ENCODE measurements around the gene SPRING1.
A peak's percentile ranks its signal among the peaks of the same experiment; 100 is the strongest.

SPRING1 gene

DNA sequence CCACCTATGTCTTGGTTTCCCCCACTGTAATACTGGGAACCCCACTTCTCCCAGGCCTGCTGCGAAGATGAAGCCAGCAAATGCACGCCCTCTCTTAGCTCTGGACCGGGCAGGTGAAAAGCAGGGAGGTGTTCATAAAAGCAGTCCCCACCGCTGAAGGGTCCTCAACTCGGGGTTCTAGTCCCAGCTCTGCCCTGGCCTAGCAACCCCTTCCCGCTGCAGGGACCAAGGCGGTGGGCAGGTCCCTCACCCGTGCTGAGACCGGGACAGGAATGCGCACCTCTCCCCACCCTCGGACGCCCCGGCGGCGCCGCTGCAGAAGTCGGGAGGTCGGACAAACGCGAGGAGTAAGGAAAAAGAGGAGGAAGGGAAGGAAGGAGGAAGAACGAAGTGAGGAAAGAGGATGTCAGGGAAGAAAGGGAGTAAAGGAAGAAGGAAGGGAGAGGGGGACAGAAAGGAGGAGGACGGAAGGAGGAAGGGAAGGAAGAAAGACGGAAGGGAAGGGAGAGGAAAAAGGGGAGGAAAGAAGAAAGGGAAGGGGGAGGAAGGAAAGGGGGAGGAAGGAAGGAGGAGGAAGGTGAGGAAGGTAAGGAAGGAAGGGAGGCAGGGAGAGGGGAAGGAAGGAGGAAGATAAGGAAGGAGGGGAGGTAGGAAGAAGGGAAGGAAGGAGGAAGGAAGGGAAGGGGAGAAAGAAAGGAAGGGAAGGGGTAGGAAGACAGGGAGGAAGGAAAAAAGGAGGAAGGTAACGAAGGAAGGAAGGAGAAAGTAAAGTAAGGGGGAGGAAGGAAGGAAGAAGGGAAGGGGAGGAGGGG, 701 bp downstream of the SPRING1 start:
- DNase-seq = no peak

- DNase-seq = no peak
Observed at GRCh38 chr12:116735951-116736599, 1.8 kb downstream of the SPRING1 start.

- no peak for DNase-seq
Observed at GRCh38 chr12:116735084-116735483, 2.8 kb downstream of the SPRING1 start.

- no peak for DNase-seq
Observed at GRCh38 chr12:116734156-116734768, 3.6 kb downstream of the SPRING1 start.

DNA sequence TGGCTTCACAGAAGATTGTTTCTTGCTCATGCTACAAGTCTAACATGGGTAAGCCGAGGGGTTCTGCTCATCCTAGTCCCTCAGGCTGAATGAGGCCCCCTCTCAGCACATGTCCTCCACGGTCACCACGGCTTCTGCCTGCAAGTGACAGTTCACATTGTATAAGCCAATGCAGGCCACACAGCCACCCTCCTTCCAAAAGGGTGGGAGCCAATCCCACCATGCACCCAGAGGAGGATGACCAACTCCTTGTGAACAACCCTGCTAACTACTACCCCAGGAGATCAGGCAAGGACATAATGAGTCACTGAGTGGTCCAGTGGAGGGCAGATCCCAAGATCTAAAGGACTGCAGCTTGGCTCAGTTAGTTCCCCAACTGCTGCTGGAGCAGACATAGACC, 6.1 kb downstream of the SPRING1 start:
- no peak for DNase-seq

DNA sequence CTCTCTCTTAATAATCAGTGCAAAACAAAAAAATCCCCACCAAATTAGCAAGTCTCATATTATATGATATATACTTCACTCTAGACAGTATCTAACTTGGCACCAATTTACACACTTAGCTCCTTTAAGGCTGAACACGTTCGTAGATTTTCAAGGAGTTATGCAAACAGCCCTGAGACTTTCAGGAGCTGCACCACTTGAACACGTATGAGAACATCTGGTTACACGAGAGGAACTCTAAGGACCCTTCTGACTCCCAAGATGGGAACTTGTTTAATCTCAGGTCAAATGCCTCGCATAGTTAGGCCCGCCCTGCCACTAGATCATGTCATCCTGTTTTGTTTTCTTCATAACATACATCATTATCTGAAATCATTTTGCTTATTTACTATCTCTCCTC, 10.0 kb downstream of the SPRING1 start:
- DNase-seq = no peak

DNA sequence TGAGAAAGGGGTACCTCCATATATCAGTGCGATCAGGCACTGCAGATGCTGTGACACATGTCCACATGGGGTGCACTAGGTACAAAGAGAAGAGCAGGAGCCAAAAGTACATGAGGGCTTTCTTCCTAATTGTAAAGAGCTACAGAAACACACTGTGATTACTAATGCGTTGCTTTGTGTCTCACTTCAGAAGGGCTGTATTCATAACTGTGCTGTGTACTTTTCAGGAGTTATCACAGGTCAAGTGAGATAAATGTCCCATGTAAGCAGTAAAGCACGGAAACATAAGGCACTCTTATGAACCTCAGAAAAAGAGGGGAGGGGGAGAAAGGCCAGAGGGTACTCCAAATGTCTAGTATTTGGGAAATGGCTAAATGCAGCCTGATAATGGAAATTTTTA, 10.6 kb downstream of the SPRING1 start:
- no peak for DNase-seq

GRCh38 chr12:116726694-116727093, 11.2 kb downstream of the SPRING1 start:
- DNase-seq = no peak

- peak; percentile 27 for DNase-seq
Observed at GRCh38 chr12:116722245-116722644, 15.6 kb downstream of the SPRING1 start.

DNA sequence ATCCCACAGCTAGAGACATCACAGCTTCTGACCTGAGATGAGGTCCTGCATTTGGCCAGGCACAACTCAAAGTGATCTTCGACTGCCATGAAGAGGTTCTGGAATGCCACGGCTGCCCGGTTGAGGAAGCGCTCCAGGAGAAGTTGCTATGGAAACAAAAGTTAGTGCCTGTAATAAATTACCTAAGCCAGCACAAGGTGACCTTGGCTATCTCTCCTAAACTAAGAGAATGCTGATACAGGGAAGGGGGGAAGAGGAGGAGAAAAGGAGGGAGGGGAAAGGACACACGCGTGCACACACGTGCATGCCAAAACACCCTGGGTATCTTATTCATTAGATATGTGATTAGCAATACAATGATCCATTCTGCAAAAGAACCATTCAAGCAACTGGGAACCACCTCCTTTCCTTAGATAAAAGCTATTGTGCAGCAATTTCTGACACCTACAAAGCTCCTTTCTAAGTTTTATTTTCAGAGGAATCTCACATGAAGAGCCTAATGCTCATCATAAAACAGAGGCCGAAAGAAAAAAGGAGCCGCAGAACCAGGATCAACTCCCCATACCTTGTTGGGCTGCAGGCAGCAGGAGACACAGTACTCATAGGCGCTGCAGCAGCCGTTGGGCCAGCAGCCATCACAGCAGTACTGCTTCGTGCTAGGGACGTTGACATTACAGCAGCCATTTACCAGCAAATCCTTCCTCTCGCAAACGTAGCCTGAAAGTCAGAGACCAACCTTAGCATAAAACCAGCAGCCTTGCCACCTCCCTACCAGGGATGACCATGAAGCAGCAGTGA, 17.9 kb downstream of the SPRING1 start:
- DNase-seq = no peak

GRCh38 chr12:116718655-116719454, 19.0 kb downstream of the SPRING1 start:
- DNase-seq = no peak

DNA sequence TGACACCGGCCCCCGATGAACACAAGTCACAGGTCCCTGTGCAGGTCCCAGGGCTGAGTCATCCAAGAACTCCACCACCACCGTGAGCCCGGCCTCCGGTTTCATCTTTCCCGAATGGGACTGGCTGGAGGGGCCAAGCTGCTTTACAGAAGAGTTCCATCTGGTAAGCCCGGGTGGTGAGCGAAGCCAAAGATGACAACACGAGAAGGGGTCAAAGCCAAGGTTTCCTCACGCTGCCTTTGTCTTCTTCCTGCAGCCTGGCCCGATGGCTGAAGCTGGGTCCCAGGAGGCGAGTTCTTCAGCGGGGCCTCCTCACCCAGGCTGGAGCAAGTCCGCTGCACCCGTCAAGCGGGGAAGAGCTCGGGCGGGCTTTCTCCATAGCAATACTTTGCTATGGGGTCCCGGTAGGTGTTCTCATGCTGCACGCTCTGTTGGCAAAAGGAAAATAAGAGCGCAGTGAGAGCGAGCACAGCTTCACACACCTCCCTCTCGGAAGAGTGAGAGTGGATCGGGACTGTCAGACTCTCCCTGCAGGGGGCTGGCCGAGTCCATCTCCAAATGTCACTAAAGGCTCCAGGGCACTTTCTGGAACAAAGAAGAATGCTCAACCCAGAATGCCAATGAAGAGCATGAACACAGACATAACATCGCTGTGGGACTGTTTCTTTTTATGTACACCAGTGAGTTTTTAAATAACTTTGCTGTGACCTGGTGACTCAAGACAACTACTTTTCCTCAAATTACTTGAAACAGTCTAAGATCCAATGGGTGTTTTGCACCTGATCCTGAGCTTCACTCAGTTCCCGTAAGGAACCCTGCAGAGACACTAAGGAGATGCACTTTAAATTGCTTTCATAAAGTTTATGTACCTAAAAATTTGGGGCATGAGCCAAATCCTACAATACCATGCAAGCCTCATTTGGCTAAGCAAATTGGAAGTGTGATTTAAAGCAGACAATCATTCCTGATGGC, 20.1 kb downstream of the SPRING1 start:
- DNase-seq = no peak

- no peak for DNase-seq
Observed at GRCh38 chr12:116714175-116714574, 23.7 kb downstream of the SPRING1 start.

- no peak for DNase-seq
Observed at GRCh38 chr12:116713527-116713926, 24.3 kb downstream of the SPRING1 start.

DNA sequence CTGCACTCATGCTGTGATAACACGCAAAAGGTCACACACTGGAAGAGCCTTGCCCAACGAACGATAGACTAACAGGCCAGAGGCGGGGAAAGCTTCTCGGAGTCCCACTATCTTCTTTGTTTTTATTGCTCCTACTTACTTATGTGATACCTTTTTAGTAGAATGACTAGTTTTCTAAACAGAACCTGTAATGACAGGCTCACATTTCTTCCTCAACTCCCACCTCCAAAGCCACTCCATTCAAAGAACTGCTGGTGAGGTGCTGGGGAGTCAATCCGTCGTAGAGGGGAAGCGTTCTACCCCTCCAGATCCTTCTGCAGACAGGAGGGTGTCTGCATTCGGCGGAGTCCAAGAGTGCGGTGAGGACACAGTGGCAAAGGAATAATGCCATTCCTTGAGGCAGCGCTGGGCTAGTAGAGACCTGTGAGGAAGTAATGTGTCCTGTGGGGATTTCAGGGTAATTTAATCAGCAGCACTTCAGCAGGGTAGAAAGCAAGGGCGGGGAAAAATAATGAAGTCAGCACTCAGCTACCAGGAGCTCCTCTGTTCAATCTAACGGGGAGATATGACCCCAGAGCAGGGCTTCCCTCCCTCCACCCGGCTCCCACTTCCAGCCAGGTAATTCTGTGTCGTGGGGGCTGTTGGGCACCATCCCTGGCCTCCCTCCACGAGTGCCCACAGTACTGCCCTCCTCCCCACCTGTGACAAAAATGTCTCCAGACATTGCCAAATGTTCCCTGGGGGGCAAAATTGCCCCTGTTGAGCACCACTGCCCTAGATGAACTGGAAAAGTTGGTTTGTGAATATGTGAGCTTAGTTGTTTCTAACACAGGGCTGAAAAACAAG, 25.2 kb downstream of the SPRING1 start:
- no peak for DNase-seq

DNA sequence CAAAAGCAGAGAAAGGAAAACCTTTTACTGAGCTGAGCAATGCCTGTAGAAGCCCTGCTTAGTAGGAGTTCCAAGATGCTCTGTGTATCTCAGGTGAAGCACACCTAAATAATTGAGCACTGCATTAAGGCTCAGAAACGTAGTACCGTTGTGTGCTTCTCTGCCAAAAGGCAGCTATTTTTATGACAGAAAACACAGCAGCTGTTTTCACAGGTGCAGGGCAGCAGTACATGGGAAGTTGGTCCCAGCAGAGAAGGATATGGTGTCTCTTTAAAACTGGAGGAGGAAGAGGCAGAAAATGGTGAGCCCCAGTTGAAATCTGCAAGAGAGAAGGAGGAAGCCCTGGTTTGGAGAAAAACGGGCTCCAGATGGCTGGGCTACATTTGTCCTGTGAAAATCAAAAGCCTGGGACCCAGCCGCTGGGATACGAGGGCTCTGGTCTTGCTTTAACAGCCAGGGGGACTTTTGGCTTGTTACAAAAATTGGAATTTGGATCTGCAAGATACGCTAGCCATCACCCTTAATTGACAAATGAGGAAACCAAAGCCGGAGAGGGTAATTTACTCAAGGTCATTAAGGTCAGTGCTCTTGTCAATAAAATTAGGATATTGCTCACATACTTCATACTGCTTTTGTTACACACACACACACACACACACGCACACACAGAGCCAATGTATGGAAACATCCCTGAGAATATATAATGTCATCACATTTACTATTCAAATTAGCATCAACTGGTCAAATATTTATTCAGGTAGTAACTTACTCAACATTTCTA, 27.3 kb downstream of the SPRING1 start:
- no peak for DNase-seq

DNA sequence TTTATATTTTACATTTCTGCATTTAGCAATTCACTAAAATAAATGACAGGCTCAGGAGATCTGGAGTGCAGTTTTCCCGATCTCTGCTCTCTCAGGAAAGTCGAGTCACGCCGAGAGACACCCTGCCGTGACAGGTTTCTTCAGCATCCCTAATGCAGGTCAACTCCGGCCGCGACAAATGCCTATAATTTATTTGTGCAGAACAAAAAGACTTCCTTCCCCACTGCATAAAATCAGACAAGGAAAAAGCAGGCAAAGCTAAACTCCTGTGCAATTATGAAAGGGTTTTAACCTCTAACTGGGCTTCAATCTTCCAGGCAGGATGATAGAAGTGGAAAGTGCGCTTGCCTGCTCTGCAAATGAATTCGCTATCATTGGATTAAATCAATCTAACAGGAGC, 28.1 kb downstream of the SPRING1 start:
- DNase-seq = no peak

DNA sequence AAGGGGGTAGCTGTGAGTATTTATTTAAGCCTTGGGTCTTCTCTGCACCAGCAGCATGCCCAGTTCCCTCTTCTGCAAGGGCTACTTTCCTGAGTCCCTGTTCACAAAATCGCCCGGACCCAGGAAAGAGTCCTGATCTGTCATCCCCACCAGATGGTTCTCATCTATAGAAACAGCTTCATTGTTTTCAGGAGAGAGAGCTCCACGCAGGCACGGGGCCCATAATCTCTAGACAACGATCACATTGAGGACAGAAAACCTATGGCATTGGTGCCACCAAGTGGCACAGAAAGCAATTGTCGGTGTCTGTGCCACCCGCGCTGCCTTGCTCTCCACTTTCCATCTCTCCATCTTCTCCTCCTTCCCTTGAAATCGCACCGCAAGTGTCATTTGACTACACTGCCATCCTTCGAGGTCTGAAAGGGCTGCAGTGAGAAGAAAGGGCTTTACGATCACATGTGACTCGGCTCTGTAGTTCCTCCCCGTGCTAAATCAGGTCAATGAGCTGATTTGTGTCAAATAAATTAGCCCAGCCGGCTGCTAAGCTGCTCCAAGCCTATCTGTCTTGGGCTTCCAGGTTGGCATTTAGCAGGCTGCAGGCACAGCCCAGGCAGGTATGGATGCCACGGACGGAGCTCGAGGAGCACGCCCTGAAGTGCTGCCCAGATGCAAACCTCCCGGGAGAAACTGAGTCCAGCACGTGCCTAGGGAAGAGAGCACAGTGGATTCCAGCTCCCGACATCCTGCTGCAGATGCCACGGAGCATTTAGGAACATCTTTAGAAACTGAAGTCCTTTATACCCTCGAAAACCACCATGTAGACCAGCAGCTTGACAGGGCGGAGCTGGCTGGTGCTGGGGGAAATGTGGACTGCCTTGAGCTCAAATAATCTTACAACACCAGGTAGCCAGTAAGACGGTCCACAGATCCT, 28.8 kb downstream of the SPRING1 start:
- DNase-seq = peak; percentile 62
